ENCODE data around the gene NSG2. TPM values are rescaled to one million over a fixed set of nuclear protein-coding genes. Genes with fewer than 3 reads are reported as not detected.

The NSG2 gene
- total RNA-seq, 2 experiments from 2014 or later: not detected

GRCh38 chr5:174110310-174110709 is 64.8 kb downstream of the NSG2 start:
- no peak overlapping the region for H2AFZ ChIP-seq (ENCODE audit: low read length)
- CTCF ChIA-PET (ENCODE audit: unreplicated experiment): no interaction called here

DNA sequence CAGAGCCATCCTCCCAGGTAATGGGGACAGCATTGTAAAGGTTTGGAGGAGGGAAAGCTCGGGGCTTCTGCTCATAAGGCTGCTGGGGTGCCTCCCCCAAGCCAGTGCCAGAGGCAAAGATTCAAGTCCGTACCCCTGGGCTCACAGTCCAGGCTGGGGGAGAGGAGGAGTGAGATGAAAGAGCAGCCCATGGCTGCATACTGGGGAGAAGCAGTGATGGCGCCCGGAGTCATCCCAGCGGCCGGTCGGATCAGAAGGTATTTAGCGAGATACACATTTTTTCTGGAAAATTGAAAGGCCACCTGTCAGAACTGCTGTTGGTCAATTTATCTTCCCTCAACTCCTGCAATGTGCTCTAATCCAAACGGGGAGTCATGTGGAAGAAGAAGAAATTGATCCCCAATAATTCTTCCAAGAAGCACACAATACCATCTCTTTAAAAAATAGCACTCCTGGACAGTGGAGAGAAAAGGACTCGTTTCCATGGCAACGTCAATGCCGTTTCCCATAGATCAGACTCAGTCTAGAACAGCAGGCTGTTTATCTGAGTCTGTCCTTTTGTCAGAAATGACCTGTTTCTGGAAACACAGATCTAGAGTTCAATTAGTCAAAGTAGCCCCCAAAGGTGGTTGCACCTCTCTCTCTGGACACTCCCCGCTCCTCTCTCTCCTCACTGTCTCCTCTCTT is 65.9 kb downstream of the NSG2 start:
- TF ChIP-seq CTCF (conservative IDR thresholded peaks at IDR 0.05; ENCODE audit: low read length) (no peak), EZH2phosphoT487 (IDR thresholded peaks at IDR 0.05; ENCODE audit: borderline replicate concordance, low read depth, low read length) (no peak)
- Histone ChIP-seq H3K4me1 (ENCODE audit: insufficient read depth, low read length, poor library complexity, severe bottlenecking) (no peaks in the 10 kb centered on the region), H3K9me2 (ENCODE audit: insufficient read depth, low read length) (no peaks in the 10 kb centered on the region), H3K36me3 (ENCODE audit: insufficient read depth, low read length) (no peaks in the 10 kb centered on the region), H3K79me2 (ENCODE audit: insufficient read depth, low read depth, low read length) (no peaks in the 10 kb centered on the region), H3K27ac (ENCODE audit: low read depth, low read length, poor library complexity, severe bottlenecking) (no peak overlapping the region), H2AFZ (ENCODE audit: low read length) (no peak overlapping the region), H3K9me3 (ENCODE audit: low read length) (no peaks in the 10 kb centered on the region), H4K20me1 (ENCODE audit: insufficient read depth, low read length) (no peaks in the 10 kb centered on the region), H3K4me3 (ENCODE audit: low read depth, low read length, poor library complexity, severe bottlenecking) (no peak overlapping the region), H3K4me2 (ENCODE audit: low read length) (no peak overlapping the region)
- no peak for DNase-seq (ENCODE audit: low spot score)
- ChIA-PET CTCF (ENCODE audit: unreplicated experiment) (no interaction called here), POLR2A (no interaction called here)
- no TSS peak for BruUV-seq (replicated peaks)
- intact Hi-C loops (cut with micrococcal nuclease; ENCODE audit: unreplicated experiment): no loop called here

More at GRCh38 chr5:174110310-174110709, 64.8 kb downstream of the NSG2 start:
- intact Hi-C loops (cut with micrococcal nuclease; ENCODE audit: unreplicated experiment): no loop called here
- Histone ChIP-seq H3K27ac (ENCODE audit: low read depth, low read length, poor library complexity, severe bottlenecking) (no peak overlapping the region), H4K20me1 (ENCODE audit: insufficient read depth, low read length) (no peaks in the 10 kb centered on the region), H3K79me2 (ENCODE audit: insufficient read depth, low read depth, low read length) (no peaks in the 10 kb centered on the region), H3K4me2 (ENCODE audit: low read length) (no peak overlapping the region), H3K4me1 (ENCODE audit: insufficient read depth, low read length, poor library complexity, severe bottlenecking) (no peaks in the 10 kb centered on the region), H3K36me3 (ENCODE audit: insufficient read depth, low read length) (no peaks in the 10 kb centered on the region), H3K9me2 (ENCODE audit: insufficient read depth, low read length) (no peaks in the 10 kb centered on the region), H3K4me3 (ENCODE audit: low read depth, low read length, poor library complexity, severe bottlenecking) (no peak overlapping the region), H3K9me3 (ENCODE audit: low read length) (no peaks in the 10 kb centered on the region)
- no TSS peak for BruUV-seq (replicated peaks)
- TF ChIP-seq EZH2phosphoT487 (IDR thresholded peaks at IDR 0.05; ENCODE audit: borderline replicate concordance, low read depth, low read length) (no peak), CTCF (conservative IDR thresholded peaks at IDR 0.05; ENCODE audit: low read length) (no peak)
- DNase-seq (ENCODE audit: low spot score): no peak
- POLR2A ChIA-PET: no interaction called here

GRCh38 chr5:174115226-174115625 is 69.7 kb downstream of the NSG2 start:
- H4K20me1 ChIP-seq (ENCODE audit: insufficient read depth, low read length): no peaks in the 10 kb centered on the region
- no peaks in the 10 kb centered on the region for H3K36me3 ChIP-seq (ENCODE audit: insufficient read depth, low read length)
- CTCF ChIA-PET (ENCODE audit: unreplicated experiment): no interaction called here
- no peaks in the 10 kb centered on the region for H3K79me2 ChIP-seq (ENCODE audit: insufficient read depth, low read depth, low read length)
- H3K27ac ChIP-seq (ENCODE audit: low read depth, low read length, poor library complexity, severe bottlenecking): no peak overlapping the region
- intact Hi-C loops (cut with micrococcal nuclease; ENCODE audit: unreplicated experiment): no loop called here
- no peak for DNase-seq (ENCODE audit: low spot score)
- no peak overlapping the region for H3K4me3 ChIP-seq (ENCODE audit: low read depth, low read length, poor library complexity, severe bottlenecking)
- TF ChIP-seq CTCF (conservative IDR thresholded peaks at IDR 0.05; ENCODE audit: low read length): no peak
- TF ChIP-seq EZH2phosphoT487 (IDR thresholded peaks at IDR 0.05; ENCODE audit: borderline replicate concordance, low read depth, low read length): no peak
- no peak overlapping the region for H2AFZ ChIP-seq (ENCODE audit: low read length)
- POLR2A ChIA-PET: no interaction called here
- no peaks in the 10 kb centered on the region for H3K9me3 ChIP-seq (ENCODE audit: low read length)
- no TSS peak for BruUV-seq (replicated peaks)
- H3K9me2 ChIP-seq (ENCODE audit: insufficient read depth, low read length): no peaks in the 10 kb centered on the region
- H3K4me1 ChIP-seq (ENCODE audit: insufficient read depth, low read length, poor library complexity, severe bottlenecking): no peaks in the 10 kb centered on the region
- H3K4me2 ChIP-seq (ENCODE audit: low read length): no peak overlapping the region
